ENCODE data around the gene LNX1. TPM values are rescaled to one million over a fixed set of nuclear protein-coding genes. Genes with fewer than 3 reads are reported as not detected.

Gene LNX1
- total and polyA plus RNA-seq, 12 donors = 1.2 to 8.9 (median 3.7) TPM

Other genes starting within 250 kb of the LNX1 start
- 10 to 100 TPM; 18.2 to 34.9 (median 28.9) TPM for gene SCFD2, start 225.4 kb downstream of the LNX1 start, total RNA-seq
- 10 to 100 TPM in 1 of 3 donors, 1 to 10 TPM in 2; 5.2 to 25.9 (median 5.8) TPM for gene SCFD2, start 225.4 kb downstream of the LNX1 start, polyA plus RNA-seq
- 10 to 100 TPM; 28.5 to 77.9 (median 59.5) TPM for gene FIP1L1, start 213.8 kb downstream of the LNX1 start, total RNA-seq
- gene FIP1L1, start 213.8 kb downstream of the LNX1 start, polyA plus RNA-seq = 10 to 100 TPM; 44.3 to 76.0 (median 66.2) TPM